GM12874 (cell line): ENCODE results near the gene RARB.

Experiments
- CTCF ChIP-seq: IDR thresholded peaks from 2 replicates; pipeline ENCODE4 v1.5.1; 2011; ENCODE audit warnings: low read depth, mild to moderate bottlenecking, control low read depth, low read length, moderate library complexity; ENCODE audit not compliant: insufficient read depth

RARB gene

GRCh38 chr3:25565807-25566206 lies 137.7 kb downstream of the RARB start:
- no peak for TF ChIP-seq CTCF

- TF ChIP-seq CTCF: no peak
These were observed 138.4 kb downstream of the RARB start for GRCh38 chr3:25566358-25566920.

- no peak for TF ChIP-seq CTCF
These were observed 139.3 kb downstream of the RARB start for GRCh38 chr3:25567388-25567787.

DNA sequence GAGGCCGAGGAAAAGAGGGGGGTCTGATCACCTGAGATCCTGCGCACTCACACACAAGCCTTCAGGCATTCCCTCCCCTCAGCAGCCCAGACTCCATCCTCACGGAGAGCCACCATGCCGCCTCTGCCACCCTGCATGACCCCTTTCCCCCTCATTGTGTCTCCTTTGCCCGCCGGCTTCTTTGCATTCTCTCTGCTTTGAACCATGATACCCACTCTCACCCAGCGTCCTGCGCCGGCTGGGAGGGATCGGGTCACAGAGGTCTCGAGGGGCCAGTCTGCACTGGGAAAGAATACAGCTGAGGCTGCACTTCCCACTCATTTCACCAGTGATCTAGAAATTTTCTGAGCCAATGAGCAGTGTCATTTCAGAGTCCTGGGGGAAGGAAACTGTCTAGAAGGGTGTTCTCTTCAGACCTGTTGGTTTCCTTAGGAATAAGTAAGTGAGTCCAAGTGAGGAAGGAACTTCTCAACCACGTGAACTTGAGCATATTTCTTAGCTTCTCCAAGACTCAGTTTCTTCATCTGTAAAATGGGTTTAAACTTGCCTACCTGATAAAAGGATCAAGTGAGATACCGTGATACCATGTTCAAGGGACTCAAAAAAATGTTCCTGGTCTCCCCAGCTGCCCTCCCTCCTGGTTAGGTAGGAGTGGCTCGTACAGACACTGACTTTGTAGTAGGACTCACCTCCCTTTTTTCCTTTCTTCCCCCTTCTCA lies 139.9 kb downstream of the RARB start:
- no peak for TF ChIP-seq CTCF

GRCh38 chr3:25568525-25569078 lies 140.5 kb downstream of the RARB start:
- TF ChIP-seq CTCF: no peak

DNA sequence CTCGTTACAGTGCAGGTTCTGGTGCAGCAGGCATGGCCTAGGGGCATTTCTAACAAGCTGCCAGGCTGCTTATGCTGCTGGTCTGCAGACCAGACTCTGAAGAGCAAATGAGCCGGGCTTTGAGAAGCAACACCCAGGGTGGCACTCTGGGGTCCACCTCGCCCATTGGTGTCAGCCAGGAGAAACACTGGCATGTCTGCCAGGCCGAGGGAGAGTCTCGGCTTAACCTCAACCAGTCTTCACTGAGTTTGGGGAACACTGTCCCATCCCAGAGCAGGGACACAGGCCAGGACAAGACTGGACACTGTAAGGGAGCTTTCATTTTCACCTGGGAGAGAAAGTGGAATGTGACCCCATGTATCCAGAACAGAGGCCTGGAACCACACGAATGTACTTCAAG lies 143.2 kb downstream of the RARB start:
- no peak for TF ChIP-seq CTCF

DNA sequence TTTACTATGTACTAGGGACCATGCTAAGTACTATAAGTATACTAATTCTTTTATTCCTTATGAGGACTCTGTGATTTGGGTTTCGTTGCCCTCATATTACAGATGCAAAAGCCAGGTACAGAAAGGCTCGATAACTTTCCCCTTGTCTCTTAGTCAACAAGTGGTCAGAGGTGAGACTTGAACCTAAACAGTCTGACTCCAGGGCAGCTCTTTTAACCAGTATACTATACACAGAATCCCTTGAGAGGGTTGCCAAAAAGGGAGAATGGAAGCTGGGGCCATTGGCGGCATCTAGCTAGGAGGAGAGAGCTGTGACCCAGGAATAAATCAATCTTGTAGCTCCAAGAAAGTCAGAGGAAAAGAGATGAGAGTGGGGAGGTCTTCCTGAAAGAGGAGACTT lies 144.3 kb downstream of the RARB start:
- TF ChIP-seq CTCF: no peak
